MM.1S (cell line): ENCODE measurements around the gene GRIK4.

ENCODE experiments used
- DNase-seq: peaks from one replicate; pipeline ENCODE4 v3.0.0-alpha.2; 2015
- H2AFZ ChIP-seq: fragments of 300-600 bp; sonication (generic); 2 replicates; pipeline ENCODE4 v1.6.0; 2016; ENCODE audit warnings: antibody characterized with exemption, low read length
- H3F3A ChIP-seq: fragments of 300-600 bp; sonication (generic); 2 replicates; pipeline ENCODE4 v1.6.1; 2016; ENCODE audit warnings: mild to moderate bottlenecking, antibody characterized with exemption, low read length, moderate library complexity, mixed read lengths; ENCODE audit not compliant: insufficient read depth
- H3K27ac ChIP-seq: fragments of 300-600 bp; sonication (generic); 2 replicates; pipeline ENCODE4 v1.5.1; 2016; ENCODE audit warnings: mild to moderate bottlenecking, low read length
- H3K27me3 ChIP-seq: fragments of 300-600 bp; sonication (generic); replicated peaks from 2 replicates; pipeline ENCODE4 v1.6.0; 2016; ENCODE audit warnings: low read length; ENCODE audit not compliant: insufficient read depth
- H3K36me3 ChIP-seq: fragments of 300-600 bp; sonication (generic); replicated peaks from 2 replicates; pipeline ENCODE4 v1.6.1; 2016; ENCODE audit warnings: mild to moderate bottlenecking, low read length, mixed read lengths; ENCODE audit not compliant: insufficient read depth
- H3K4me1 ChIP-seq: fragments of 300-600 bp; sonication (generic); 2 replicates; pipeline ENCODE4 v1.6.1; 2016; ENCODE audit warnings: low read length, mixed read lengths
- H3K4me2 ChIP-seq: fragments of 300-600 bp; sonication (generic); 2 replicates; pipeline ENCODE4 v1.6.0; 2016; ENCODE audit warnings: low read depth, low read length
- H3K4me3 ChIP-seq: fragments of 300-600 bp; sonication (generic); 2 replicates; pipeline ENCODE4 v1.5.1; 2016; ENCODE audit warnings: low read length, mixed read lengths
- H3K79me2 ChIP-seq: fragments of 300-600 bp; sonication (generic); 2 replicates; pipeline ENCODE4 v1.6.1; 2016; ENCODE audit warnings: mixed run types, low read length, mixed read lengths
- H3K9ac ChIP-seq: fragments of 300-600 bp; sonication (generic); 2 replicates; pipeline ENCODE4 v1.6.1; 2016; ENCODE audit warnings: low read length, mixed read lengths
- H3K9me2 ChIP-seq: fragments of 300-600 bp; sonication (generic); replicated peaks from 2 replicates; pipeline ENCODE4 v1.6.1; 2016; ENCODE audit warnings: mild to moderate bottlenecking, low read length, mixed read lengths; ENCODE audit not compliant: insufficient read depth
- H3K9me3 ChIP-seq: fragments of 300-600 bp; sonication (generic); replicated peaks from 2 replicates; pipeline ENCODE4 v1.6.1; 2016; ENCODE audit warnings: mild to moderate bottlenecking, low read length, mixed read lengths; ENCODE audit not compliant: insufficient read depth
- H4K20me1 ChIP-seq: fragments of 300-600 bp; sonication (generic); 2 replicates; pipeline ENCODE4 v1.6.1; 2016; ENCODE audit warnings: mild to moderate bottlenecking, low read length, moderate library complexity, mixed read lengths; ENCODE audit not compliant: insufficient read depth
- EZH2 ChIP-seq: fragments of 300-600 bp; sonication (generic); optimal IDR thresholded peaks from 2 replicates; pipeline ENCODE3; 2017; ENCODE audit warnings: low read depth, mild to moderate bottlenecking, antibody characterized with exemption, low read length, mixed read lengths
- EZH2phosphoT487 ChIP-seq: fragments of 300-600 bp; sonication (generic); IDR thresholded peaks from 2 replicates; pipeline ENCODE4 v1.6.1; 2018; ENCODE audit warnings: antibody characterized with exemption, low read length
- TF ChIP-seq, protein P1 (sequence below): fragments of 300-600 bp; sonication (generic); IDR thresholded peaks from 2 replicates; pipeline ENCODE4 v1.5.1; 2016; ENCODE audit warnings: antibody characterized with exemption, low read length, mixed read lengths

GRIK4 gene

GRCh38 chr11:120727752-120728151 is 216.2 kb downstream of the GRIK4 start:
- Histone ChIP-seq H3K27ac (no peak overlapping the region), H3K4me3 (no peak overlapping the region)
- DNase-seq = no peak

DNA sequence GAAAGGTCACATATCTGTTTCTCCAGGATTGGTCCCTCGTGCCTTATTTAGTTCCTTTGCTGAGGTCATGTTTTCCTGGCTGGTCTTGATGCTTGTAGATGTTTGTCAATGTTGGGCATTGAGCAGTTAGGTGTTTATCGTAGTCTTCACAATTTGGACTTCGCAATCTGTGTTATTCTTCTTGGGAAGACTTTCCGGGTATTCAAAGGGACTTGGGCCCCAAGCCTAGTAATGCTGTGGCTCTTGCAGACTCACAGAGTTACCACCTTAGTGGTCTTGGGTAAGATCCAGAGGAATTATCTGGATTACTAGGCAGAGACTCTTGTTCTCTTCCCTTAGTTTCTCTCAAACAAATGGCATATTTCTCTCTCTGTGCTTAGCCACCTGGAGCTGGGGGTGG is 223.5 kb downstream of the GRIK4 start:
- Histone ChIP-seq H3K9ac (no peak overlapping the region), H3K9me3 (no peaks in the 10 kb centered on the region), H2AFZ (no peak overlapping the region), H3K4me1 (no peaks in the 10 kb centered on the region), H3K4me3 (no peak overlapping the region), H4K20me1 (no peaks in the 10 kb centered on the region), H3K79me2 (no peaks in the 10 kb centered on the region), H3K27me3 (no peaks in the 10 kb centered on the region), H3K27ac (no peak overlapping the region), H3K36me3 (no peaks in the 10 kb centered on the region), H3K9me2 (no peaks in the 10 kb centered on the region), H3F3A (no peaks in the 10 kb centered on the region), H3K4me2 (no peak overlapping the region)
- TF ChIP-seq EZH2phosphoT487 (no peak), EZH2 (no peak)
- TF ChIP-seq, protein P1, sequence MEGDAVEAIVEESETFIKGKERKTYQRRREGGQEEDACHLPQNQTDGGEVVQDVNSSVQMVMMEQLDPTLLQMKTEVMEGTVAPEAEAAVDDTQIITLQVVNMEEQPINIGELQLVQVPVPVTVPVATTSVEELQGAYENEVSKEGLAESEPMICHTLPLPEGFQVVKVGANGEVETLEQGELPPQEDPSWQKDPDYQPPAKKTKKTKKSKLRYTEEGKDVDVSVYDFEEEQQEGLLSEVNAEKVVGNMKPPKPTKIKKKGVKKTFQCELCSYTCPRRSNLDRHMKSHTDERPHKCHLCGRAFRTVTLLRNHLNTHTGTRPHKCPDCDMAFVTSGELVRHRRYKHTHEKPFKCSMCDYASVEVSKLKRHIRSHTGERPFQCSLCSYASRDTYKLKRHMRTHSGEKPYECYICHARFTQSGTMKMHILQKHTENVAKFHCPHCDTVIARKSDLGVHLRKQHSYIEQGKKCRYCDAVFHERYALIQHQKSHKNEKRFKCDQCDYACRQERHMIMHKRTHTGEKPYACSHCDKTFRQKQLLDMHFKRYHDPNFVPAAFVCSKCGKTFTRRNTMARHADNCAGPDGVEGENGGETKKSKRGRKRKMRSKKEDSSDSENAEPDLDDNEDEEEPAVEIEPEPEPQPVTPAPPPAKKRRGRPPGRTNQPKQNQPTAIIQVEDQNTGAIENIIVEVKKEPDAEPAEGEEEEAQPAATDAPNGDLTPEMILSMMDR = no peak
- no peak for DNase-seq

More at GRCh38 chr11:120727752-120728151, 216.2 kb downstream of the GRIK4 start:
- no peak overlapping the region for H3K9ac ChIP-seq
- no peaks in the 10 kb centered on the region for H4K20me1 ChIP-seq
- H3K27me3 ChIP-seq = no peaks in the 10 kb centered on the region
- no peaks in the 10 kb centered on the region for H3K9me2 ChIP-seq
- no peaks in the 10 kb centered on the region for H3F3A ChIP-seq
- H3K79me2 ChIP-seq = no peaks in the 10 kb centered on the region
- no peaks in the 10 kb centered on the region for H3K9me3 ChIP-seq
- H2AFZ ChIP-seq = no peak overlapping the region
- TF ChIP-seq EZH2 = no peak
- no peak for TF ChIP-seq EZH2phosphoT487
- TF ChIP-seq, protein P1 = no peak
- H3K4me1 ChIP-seq = no peaks in the 10 kb centered on the region
- H3K4me2 ChIP-seq = no peak overlapping the region
- no peaks in the 10 kb centered on the region for H3K36me3 ChIP-seq

DNA sequence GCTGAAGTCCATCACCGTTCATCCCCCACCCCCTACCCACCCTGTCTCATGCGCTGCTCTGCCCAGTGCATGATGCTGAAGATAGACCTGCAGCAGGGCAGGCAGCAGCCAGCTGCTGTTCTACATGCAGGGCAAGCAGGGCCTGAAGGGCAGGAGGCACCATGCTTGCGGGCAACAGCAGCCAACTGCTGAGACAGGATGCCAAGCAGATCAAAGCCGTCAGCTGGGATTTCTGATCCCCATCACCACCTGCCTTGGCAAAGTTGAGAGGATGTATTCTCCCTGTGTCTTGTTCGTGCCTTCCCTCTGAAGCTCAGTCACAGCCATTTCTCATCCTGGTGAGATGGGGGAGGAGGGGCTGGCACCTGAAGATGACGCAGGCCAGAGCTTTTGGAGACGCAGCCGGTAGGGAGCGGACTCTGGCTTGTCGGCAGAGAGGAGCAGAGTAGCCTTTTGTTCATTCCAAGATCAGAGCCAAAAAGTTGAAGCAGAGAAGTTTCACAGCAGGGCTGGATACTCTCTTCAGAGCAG is 227.0 kb downstream of the GRIK4 start:
- H3K36me3 ChIP-seq = no peaks in the 10 kb centered on the region
- H3K4me1 ChIP-seq = no peaks in the 10 kb centered on the region
- no peaks in the 10 kb centered on the region for H3K79me2 ChIP-seq
- H3K9ac ChIP-seq = no peak overlapping the region
- H3K4me2 ChIP-seq = no peak overlapping the region
- no peaks in the 10 kb centered on the region for H3F3A ChIP-seq
- H3K9me3 ChIP-seq = no peaks in the 10 kb centered on the region
- H2AFZ ChIP-seq = no peak overlapping the region
- H3K27me3 ChIP-seq = no peaks in the 10 kb centered on the region
- no peak overlapping the region for H3K4me3 ChIP-seq
- no peak overlapping the region for H3K27ac ChIP-seq
- H4K20me1 ChIP-seq = no peaks in the 10 kb centered on the region
- no peak for DNase-seq
- TF ChIP-seq EZH2 (no peak), EZH2phosphoT487 (no peak)
- TF ChIP-seq, protein P1 = no peak
- no peaks in the 10 kb centered on the region for H3K9me2 ChIP-seq
